ACC112 (cell line): ENCODE results near the gene MRPS34.

Source experiments
- H2AFZ ChIP-seq: fragments of 200-600 bp; sonication (generic); one replicate; pipeline ENCODE4 v1.6.0; 2017; ENCODE audit warnings: antibody characterized with exemption, low read length; ENCODE audit not compliant: unreplicated experiment
- H3K27ac ChIP-seq: fragments of 200-600 bp; sonication (generic); 2 replicates; pipeline ENCODE4 v1.5.1; 2014; ENCODE audit warnings: low read depth, mild to moderate bottlenecking, antibody characterized with exemption, low read length, moderate library complexity
- H3K27me3 ChIP-seq: fragments of 200-600 bp; sonication (generic); 2 replicates; pipeline ENCODE4 v1.6.1; 2014; ENCODE audit warnings: mild to moderate bottlenecking, antibody characterized with exemption, low read length, moderate library complexity, mixed read lengths; ENCODE audit not compliant: insufficient read depth
- H3K36me3 ChIP-seq: fragments of 200-600 bp; sonication (generic); 2 replicates; pipeline ENCODE4 v1.6.1; 2016; ENCODE audit warnings: mild to moderate bottlenecking, antibody characterized with exemption, low read length, moderate library complexity, mixed read lengths; ENCODE audit not compliant: insufficient read depth
- H3K4me1 ChIP-seq: fragments of 200-600 bp; sonication (generic); one replicate; pipeline ENCODE4 v1.6.1; 2016; ENCODE audit warnings: low read length, mixed read lengths; ENCODE audit not compliant: insufficient read depth, unreplicated experiment, control insufficient read depth
- H3K4me3 ChIP-seq: fragments of 200-600 bp; sonication (generic); 2 replicates; pipeline ENCODE4 v1.5.1; 2014; ENCODE audit warnings: mild to moderate bottlenecking, low read depth, low read length
- H3K79me2 ChIP-seq: fragments of 200-600 bp; sonication (generic); one replicate; pipeline ENCODE4 v1.6.0; 2016; ENCODE audit warnings: low read length; ENCODE audit not compliant: control insufficient read depth, unreplicated experiment, insufficient read depth

MRPS34 gene

DNA sequence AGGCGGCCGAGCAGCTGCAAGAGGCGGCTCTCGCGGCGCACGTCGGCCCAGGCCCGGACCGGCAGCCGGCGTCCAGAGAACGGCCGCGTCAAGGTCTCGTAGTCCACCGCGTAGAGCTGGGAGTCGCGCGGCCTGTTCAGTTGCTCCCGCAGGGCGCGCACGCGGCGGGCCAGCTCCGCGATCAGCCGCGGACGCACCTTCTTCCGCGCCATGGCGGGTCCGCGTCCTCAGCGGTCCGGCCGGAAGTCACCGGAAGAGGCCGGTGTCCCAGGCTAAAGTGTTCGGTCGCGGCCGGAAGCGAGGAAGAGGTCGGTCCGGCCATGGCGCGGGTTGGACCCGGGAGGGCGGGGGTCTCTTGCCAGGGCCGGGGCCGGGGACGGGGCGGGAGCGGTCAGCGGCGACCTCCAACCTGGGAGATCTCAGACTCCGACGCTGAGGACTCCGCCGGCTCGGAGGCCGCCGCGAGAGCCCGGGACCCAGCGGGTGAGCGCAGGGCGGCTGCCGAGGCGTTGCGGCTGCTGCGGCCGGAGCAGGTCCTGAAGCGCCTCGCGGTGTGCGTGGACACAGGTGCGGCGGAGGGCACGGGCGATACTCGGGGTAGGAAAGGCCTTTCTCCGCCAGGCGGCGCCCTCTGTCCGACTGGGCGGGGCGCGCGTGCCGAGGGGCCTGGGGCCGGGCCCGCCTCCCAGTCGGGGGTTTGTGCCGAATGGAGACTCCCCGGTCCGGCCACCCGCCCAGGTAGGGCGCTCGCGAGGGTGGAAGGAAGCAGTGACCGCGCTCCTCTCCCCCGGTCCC lies at the start of gene MRPS34:
Gene MRPS34 (minus strand): TSS at position 227 of the 795 bp plus-strand sequence. CDS start 15 bp downstream, at position 212.
- peaks cover 4% of the 10 kb centered on the region; the same call in 1 of the 2 replicates for H3K36me3 ChIP-seq

DNA sequence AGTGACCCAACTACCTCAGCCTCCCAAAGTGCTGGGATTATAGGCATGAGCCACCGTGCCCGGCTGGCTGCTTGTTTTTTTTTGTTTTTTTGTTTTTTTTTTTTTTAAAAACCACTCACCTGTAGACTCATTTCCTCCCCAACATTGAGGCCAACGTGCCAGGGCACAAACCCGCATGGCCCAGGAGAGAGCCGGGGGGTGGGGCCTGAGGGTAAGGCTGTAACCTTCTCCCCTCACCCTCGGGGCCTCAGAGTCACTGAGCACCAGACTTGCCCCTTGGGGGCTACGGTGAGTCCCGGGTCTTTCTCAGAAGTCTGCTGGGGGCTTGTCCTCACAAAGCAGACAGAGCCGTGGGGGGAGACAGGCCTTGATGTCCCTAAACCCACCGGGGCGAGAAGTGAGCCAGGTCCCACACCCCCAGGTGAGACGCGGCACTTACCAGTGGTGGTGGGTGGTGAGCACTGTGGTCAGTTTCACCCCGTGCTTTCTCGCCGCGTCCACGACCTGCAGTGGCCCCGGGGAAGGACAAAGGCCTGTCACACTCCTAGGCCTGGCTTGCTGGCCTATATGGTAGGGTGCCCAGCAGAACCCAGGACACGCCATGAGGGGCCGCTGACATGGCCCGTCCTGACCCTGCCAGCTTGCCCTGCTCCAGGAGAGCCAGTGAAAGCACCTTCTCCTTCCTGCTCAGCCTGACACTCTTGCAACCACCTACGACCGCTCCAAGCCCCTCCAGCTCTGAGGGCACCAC lies 49.1 kb upstream of the MRPS34 start:
- no peaks in the 10 kb centered on the region for H3K27me3 ChIP-seq
- no peaks in the 10 kb centered on the region for H3K79me2 ChIP-seq
- no peak overlapping the region for H3K4me3 ChIP-seq
- H2AFZ ChIP-seq = no peak overlapping the region
- no peak overlapping the region for H3K27ac ChIP-seq
- H3K36me3 ChIP-seq = no peaks in the 10 kb centered on the region
- H3K4me1 ChIP-seq = peaks cover 6% of the 10 kb centered on the region

More for the DNA sequence above, at the start of gene MRPS34:
- peak within 1 kb of the TSS; percentile 69 for H3K27ac ChIP-seq
- no peaks in the 10 kb centered on the region for H3K27me3 ChIP-seq
- peak within 1 kb of the TSS; percentile 65 for H2AFZ ChIP-seq
- H3K4me3 ChIP-seq = peak within 1 kb of the TSS; percentile 97
- H3K79me2 ChIP-seq = peaks cover 17% of the 10 kb centered on the region
- peaks cover 18% of the 10 kb centered on the region for H3K4me1 ChIP-seq

DNA sequence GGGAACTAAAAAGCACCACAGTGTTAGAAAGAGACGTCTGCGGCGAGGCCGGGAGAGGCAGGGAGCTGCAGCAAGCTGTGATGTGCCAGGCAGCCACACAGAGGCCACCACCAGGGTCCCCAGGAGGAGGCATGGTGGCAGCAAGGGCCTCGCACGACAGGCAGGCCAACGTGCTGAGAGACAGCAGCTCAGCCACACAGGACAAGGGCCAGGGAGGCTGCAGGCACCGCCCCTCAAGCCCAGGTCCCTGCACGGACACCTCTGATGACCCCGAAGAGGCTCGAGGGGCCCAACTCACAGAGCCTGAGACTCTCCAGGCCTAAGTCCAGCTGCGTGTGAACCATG lies 48.0 kb upstream of the MRPS34 start:
- Histone ChIP-seq H2AFZ (no peak overlapping the region), H3K4me1 (peaks cover 6% of the 10 kb centered on the region), H3K4me3 (no peak overlapping the region), H3K27me3 (no peaks in the 10 kb centered on the region), H3K36me3 (no peaks in the 10 kb centered on the region), H3K27ac (no peak overlapping the region), H3K79me2 (no peaks in the 10 kb centered on the region)

DNA sequence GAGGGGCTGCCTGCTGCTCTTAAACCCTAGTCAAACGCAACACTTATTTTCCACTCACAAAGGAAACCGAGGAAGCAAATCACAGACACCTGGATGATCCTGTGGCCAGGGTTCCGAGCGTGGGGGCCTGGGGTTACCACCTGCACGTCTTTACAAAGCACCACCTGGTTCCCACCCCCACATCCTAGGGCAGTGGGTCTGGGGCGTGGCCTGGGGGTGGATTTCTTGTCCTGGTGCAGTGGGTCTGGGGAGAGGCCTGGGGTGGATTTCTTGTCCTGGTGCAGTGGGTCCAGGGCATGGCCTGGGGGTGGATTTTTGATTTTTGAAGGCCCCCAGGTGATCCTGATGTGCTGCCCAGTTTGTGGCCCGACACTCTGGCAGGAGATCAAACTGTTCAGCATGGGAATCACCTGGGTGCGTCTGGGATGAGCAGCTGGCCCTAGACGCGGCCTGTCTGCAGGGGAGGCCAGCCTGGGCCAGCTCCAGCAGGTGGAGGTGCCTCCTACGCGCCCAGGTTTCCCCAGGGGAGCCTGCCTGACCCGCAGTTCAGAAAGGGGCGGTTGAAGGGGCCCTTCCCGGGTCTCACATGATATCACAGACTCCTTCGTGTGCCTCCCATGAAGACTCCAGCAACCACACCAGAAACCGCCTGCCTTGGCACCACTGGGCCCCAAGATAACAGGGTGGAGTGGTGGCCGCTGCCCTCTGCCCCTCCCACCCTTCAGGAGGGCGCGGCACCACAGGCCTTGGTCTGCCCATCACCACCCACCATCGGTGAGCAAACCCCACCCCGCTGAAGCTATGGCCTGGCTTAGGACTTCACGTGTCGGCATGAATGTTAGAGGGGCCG lies 47.4 kb upstream of the MRPS34 start:
- Histone ChIP-seq H3K4me3 (no peak overlapping the region), H2AFZ (no peak overlapping the region), H3K36me3 (no peaks in the 10 kb centered on the region), H3K27ac (no peak overlapping the region), H3K79me2 (no peaks in the 10 kb centered on the region), H3K27me3 (no peaks in the 10 kb centered on the region), H3K4me1 (peaks cover under 1% of the 10 kb centered on the region)

DNA sequence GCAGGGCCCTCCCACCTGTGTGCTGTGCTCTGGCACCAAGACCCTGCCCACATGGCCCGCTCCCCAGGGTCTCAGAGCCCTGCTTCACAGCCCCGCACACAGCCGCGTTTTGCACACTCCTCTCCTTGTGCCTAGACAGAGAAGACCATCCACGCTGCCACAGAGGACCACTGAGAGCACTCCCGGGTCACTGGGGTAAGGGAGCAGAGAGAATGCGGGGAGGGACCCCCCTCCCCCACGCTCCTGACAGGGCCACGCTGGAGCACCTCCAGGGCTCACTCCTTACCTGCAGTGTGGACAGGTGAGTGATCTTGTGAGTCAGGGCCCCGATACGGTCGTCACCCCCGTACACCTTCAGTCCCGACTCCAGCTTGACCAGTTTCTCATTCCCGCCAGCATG lies 46.7 kb upstream of the MRPS34 start:
- no peak overlapping the region for H2AFZ ChIP-seq
- no peaks in the 10 kb centered on the region for H3K4me1 ChIP-seq
- no peak overlapping the region for H3K4me3 ChIP-seq
- H3K27me3 ChIP-seq = no peaks in the 10 kb centered on the region
- no peaks in the 10 kb centered on the region for H3K79me2 ChIP-seq
- H3K36me3 ChIP-seq = no peaks in the 10 kb centered on the region
- no peak overlapping the region for H3K27ac ChIP-seq

DNA sequence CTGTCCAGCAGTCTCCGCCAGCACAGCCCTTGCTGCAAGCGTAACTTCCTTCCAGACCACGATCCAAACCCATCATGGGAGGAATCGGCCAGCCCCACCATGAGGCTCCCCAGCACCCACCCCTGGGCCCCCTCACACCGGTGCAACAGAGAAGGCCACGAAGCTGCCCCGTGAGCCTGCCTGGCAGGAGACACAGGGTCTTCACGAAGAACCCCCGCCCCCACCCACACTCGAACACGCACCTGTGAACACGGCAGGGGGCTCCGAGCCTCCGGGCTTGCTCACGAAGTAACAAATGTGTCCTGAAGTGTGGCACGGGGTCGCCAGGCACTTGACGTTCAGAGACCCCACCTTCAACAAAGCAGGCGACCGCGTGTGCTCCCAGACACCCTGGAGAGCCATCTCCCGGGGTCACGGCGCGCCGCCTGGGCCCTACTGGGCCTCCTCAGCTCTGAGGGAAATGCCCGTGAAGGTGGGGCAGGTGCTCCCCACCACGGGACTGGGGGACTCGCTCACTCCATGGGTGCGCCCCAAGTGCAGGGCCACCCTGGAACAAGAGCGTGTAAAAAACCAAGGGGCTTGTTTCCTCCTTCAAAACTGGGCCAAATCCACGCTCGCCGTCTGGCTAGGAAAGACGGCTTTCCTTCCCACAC lies 46.1 kb upstream of the MRPS34 start:
- H3K4me3 ChIP-seq = no peak overlapping the region
- H3K27ac ChIP-seq = no peak overlapping the region
- H2AFZ ChIP-seq = no peak overlapping the region
- no peaks in the 10 kb centered on the region for H3K4me1 ChIP-seq
- H3K27me3 ChIP-seq = no peaks in the 10 kb centered on the region
- H3K36me3 ChIP-seq = no peaks in the 10 kb centered on the region
- H3K79me2 ChIP-seq = no peaks in the 10 kb centered on the region

DNA sequence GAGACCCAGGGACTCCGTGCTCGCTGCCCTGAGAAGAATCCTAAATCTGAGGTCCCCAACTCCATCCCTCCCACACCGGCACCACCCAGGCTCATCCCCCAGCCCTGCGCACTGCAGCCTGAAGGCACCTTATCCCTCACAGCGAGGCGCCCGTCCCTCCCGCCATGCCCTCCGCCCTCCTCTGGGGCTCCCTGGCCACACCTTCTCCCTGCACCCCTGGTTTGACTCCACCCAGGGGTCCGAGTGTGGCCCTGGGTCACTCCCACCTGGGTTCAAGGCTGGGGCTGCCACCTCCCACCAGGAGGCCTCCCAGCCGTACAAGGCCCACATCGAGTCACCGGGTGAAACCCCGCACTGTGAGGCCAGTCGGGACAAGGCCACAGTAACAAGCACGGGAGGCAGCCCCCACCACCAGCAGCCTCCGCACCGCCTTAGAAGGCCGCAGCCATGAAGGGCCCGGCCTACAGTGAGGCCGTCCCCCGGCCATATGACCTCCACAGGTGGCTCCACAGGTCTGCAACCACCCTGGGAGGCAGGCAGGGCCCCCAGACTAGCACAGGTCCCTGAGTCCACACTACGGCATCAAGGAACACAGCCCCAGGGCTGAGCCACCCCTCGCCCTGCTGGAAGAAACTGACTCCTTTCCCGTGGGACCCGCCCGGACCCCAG lies 45.4 kb upstream of the MRPS34 start:
- Histone ChIP-seq H3K79me2 (no peaks in the 10 kb centered on the region), H3K4me1 (no peaks in the 10 kb centered on the region), H3K36me3 (no peaks in the 10 kb centered on the region), H3K27me3 (no peaks in the 10 kb centered on the region), H3K4me3 (no peak overlapping the region), H2AFZ (no peak overlapping the region), H3K27ac (no peak overlapping the region)

DNA sequence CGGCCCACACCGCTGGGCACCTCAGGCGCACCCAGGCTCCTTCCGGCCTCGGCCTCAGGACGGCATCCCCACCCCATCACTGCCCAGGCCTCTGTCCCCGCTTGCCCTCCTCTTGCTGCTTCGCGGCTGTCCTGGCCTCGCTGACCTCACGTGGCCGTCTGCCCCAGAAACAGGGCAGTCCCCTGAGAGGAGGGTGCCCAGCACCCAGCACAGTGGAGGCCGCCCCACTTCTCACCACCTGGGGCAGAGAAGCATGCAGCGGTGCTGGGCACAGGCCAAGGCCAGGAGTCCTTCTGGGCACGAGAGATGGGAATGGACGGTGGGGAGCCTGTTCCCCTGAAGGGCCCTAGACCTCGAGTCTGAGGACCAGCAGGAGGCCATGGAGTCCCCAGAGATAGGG lies 44.8 kb upstream of the MRPS34 start:
- Histone ChIP-seq H3K27me3 (no peaks in the 10 kb centered on the region), H3K36me3 (no peaks in the 10 kb centered on the region), H2AFZ (no peak overlapping the region), H3K27ac (no peak overlapping the region), H3K4me1 (no peaks in the 10 kb centered on the region), H3K79me2 (no peaks in the 10 kb centered on the region), H3K4me3 (no peak overlapping the region)

DNA sequence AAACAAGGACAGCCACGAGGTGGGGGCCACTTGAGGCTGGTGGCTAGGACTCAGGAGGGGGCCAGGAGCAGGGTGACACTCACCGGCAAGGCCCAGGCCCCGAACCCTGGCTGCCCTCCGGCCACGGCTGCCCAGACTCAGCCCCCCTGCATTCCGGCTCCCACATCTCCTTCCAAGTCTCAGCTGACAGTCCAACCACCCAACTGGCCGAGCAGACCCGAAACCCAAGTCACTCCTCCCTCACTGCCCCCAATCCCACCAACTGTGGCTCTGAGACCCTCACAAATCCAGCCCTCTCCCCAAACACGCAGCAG lies 44.3 kb upstream of the MRPS34 start:
- H3K27me3 ChIP-seq = no peaks in the 10 kb centered on the region
- H2AFZ ChIP-seq = no peak overlapping the region
- H3K79me2 ChIP-seq = no peaks in the 10 kb centered on the region
- no peaks in the 10 kb centered on the region for H3K4me1 ChIP-seq
- H3K4me3 ChIP-seq = no peak overlapping the region
- H3K36me3 ChIP-seq = no peaks in the 10 kb centered on the region
- no peak overlapping the region for H3K27ac ChIP-seq
